Measurements from ENCODE around the gene TMEM121. TPM values are rescaled to one million over a fixed set of nuclear protein-coding genes. Genes with fewer than 3 reads are reported as not detected.
A peak's percentile ranks its signal among the peaks of the same experiment; 100 is the strongest.

TMEM121 gene
- total and polyA plus RNA-seq, 10 of the 15 experiments (the other 5 are each of a cell fraction or from before 2014, with no cell fraction given) = 0.04 to 4.9 (median 1.2) TPM; not detected in 2

- Histone ChIP-seq H3K9me3 (replicated peaks; ENCODE audit: control insufficient read depth, insufficient read depth, low read length) (no peaks in the 10 kb centered on the region), H3K4me2 (ENCODE audit: control insufficient read depth, insufficient read depth) (peak overlapping the region; percentile 21; the same call in 1 of the 2 replicates), H3K27ac (ENCODE audit: control insufficient read depth, insufficient read depth) (no peak overlapping the region), H3K4me1 (ENCODE audit: control insufficient read depth, insufficient read depth, low read length) (peaks cover 4% of the 10 kb centered on the region), H3K9ac (ENCODE audit: control insufficient read depth, insufficient read depth, low read length) (no peak overlapping the region), H2AFZ (ENCODE audit: control insufficient read depth, low read depth, low read length) (peak overlapping the region; percentile 42; the same call in 1 of the 2 replicates), H3K27me3 (replicated peaks in 1 of 2; ENCODE audit: control insufficient read depth in 2 of 2, insufficient read depth in 2 of 2, low read length in 1 of 2) (peaks cover 5 to 7% of the 10 kb centered on the region in 2 experiments; a peak in 3 of 4 replicates), H3K4me3 (0 out of 2 replicates have a peak overlapping the region, but pooled peaks have one; percentile 32), H3K36me3 (ENCODE audit: control insufficient read depth in 2 of 2, insufficient read depth in 2 of 2, low read length in 1 of 2) (no peaks in the 10 kb centered on the region), H4K20me1 (ENCODE audit: control insufficient read depth, insufficient read depth) (no peaks in the 10 kb centered on the region), H3K79me2 (ENCODE audit: control insufficient read depth, insufficient read depth, low read length) (no peaks in the 10 kb centered on the region)
- BruUV-seq (replicated peaks) = no TSS peak
- POLR2A ChIA-PET = no interaction called here
- FAIRE-seq = no peak
- WGBS (ENCODE audit: insufficient coverage, insufficient replicate concordance, low lambda C conversion rate, missing lambda C conversion rate) = 34% methylated on average over 34 of the region's 63 CpGs
- in situ Hi-C loops (cut with MboI) = loop anchor here (10.0 kb wide), 2 partner anchors 475 to 635 kb away; no protein-coding TSS in a partner anchor
- RAD21 ChIA-PET (ENCODE audit: unreplicated experiment) = interaction anchor here (1.2 to 1.6 kb wide), 2 partner anchors 40 to 49 kb away, joined by 6 to 10 read pairs; no protein-coding TSS in a partner anchor
- peak; percentile 12; the same call in 1 of the 3 replicates for ATAC-seq
- no peak for DNase-seq (ENCODE audit: low read depth, low spot score)
- SMC1A ChIA-PET (ENCODE audit: uncharacterized antibody, unreplicated experiment) = no interaction called here
- CTCF ChIA-PET = interaction anchor here (0.8 to 1.6 kb wide), 5 partner anchors 14 to 888 kb away, joined by 3 to 18 read pairs (median 4); no protein-coding TSS in a partner anchor
- intact Hi-C loops (cut with micrococcal nuclease; ENCODE audit: unreplicated experiment) = loop anchor here (5.0 to 10.0 kb wide), 4 partner anchors 37 to 885 kb away; partner anchors contain the start of gene TEDC1
- TF ChIP-seq IRF5 (IDR thresholded peaks at IDR 0.05; ENCODE audit: borderline replicate concordance) (no peak), TCF12 (IDR thresholded peaks at IDR 0.05; ENCODE audit: low read depth, low read length) (no peak), RAD51 (IDR thresholded peaks at IDR 0.05) (no peak), POU2F2 (IDR thresholded peaks at IDR 0.05; ENCODE audit: borderline replicate concordance, low read depth, low read length) (no peak), BCL11A (IDR thresholded peaks at IDR 0.05; ENCODE audit: low read depth, low read length) (no peak), PAX8 (IDR thresholded peaks at IDR 0.05) (no peak), ASH2L (IDR thresholded peaks at IDR 0.05; ENCODE audit: borderline replicate concordance, low read depth) (no peak), HDAC6 (IDR thresholded peaks at IDR 0.05; ENCODE audit: unreplicated experiment) (no peak), MTA3 (IDR thresholded peaks at IDR 0.05; ENCODE audit: borderline replicate concordance, low read length) (no peak), SMAD5 (IDR thresholded peaks at IDR 0.05; ENCODE audit: low read depth) (no peak), NBN (IDR thresholded peaks at IDR 0.05) (no peak), EGR1 (IDR thresholded peaks at IDR 0.05; ENCODE audit: borderline replicate concordance in 1 of 2, low read depth in 2 of 2, low read length in 2 of 2) (peak in 1 of 2 experiments; percentile 45; a peak in 2 of 3 replicates), RELA (IDR thresholded peaks at IDR 0.05; ENCODE audit: borderline replicate concordance, partially characterized antibody) (no peak), SREBF1 (IDR thresholded peaks at IDR 0.05; ENCODE audit: low read length) (no peak), HDGF (IDR thresholded peaks at IDR 0.05) (no peak), NFYB (IDR thresholded peaks at IDR 0.05; ENCODE audit: insufficient read depth, low read depth, low read length) (no peak), LARP7 (IDR thresholded peaks at IDR 0.05) (no peak), RCOR1 (conservative IDR thresholded peaks at IDR 0.05; ENCODE audit: low read depth, low read length) (no peak)
- TF ChIP-seq, protein P1, sequence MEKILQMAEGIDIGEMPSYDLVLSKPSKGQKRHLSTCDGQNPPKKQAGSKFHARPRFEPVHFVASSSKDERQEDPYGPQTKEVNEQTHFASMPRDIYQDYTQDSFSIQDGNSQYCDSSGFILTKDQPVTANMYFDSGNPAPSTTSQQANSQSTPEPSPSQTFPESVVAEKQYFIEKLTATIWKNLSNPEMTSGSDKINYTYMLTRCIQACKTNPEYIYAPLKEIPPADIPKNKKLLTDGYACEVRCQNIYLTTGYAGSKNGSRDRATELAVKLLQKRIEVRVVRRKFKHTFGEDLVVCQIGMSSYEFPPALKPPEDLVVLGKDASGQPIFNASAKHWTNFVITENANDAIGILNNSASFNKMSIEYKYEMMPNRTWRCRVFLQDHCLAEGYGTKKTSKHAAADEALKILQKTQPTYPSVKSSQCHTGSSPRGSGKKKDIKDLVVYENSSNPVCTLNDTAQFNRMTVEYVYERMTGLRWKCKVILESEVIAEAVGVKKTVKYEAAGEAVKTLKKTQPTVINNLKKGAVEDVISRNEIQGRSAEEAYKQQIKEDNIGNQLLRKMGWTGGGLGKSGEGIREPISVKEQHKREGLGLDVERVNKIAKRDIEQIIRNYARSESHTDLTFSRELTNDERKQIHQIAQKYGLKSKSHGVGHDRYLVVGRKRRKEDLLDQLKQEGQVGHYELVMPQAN (conservative IDR thresholded peaks at IDR 0.05) = no peak
- TF ChIP-seq, protein P2, sequence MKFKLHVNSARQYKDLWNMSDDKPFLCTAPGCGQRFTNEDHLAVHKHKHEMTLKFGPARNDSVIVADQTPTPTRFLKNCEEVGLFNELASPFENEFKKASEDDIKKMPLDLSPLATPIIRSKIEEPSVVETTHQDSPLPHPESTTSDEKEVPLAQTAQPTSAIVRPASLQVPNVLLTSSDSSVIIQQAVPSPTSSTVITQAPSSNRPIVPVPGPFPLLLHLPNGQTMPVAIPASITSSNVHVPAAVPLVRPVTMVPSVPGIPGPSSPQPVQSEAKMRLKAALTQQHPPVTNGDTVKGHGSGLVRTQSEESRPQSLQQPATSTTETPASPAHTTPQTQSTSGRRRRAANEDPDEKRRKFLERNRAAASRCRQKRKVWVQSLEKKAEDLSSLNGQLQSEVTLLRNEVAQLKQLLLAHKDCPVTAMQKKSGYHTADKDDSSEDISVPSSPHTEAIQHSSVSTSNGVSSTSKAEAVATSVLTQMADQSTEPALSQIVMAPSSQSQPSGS (IDR thresholded peaks at IDR 0.05; ENCODE audit: low read length) = no peak
Observed at GRCh38 chr14:105529569-105530284, 3.3 kb downstream of the TMEM121 start.

Data from GM12878 (cell line).